GM12878 (cell line): ENCODE measurements around the gene ZNF891. TPM values are rescaled to one million over a fixed set of nuclear protein-coding genes. Genes with fewer than 3 reads are reported as not detected.

ENCODE experiments used
- ASH2L ChIP-seq: fragments of 300-600, 200-600 bp; sonication (generic); IDR thresholded peaks from 2 replicates; pipeline ENCODE4 v1.6.1; 2017; ENCODE audit warnings: low read depth, mild to moderate bottlenecking, borderline replicate concordance
- ATF3 ChIP-seq: IDR thresholded peaks from 2 replicates; pipeline ENCODE4 v1.6.1; 2011; ENCODE audit warnings: low read depth, mild to moderate bottlenecking, low read length, moderate library complexity, borderline replicate concordance; ENCODE audit errors: extremely low read depth
- ATF7 ChIP-seq: fragments of 450-650 bp; IDR thresholded peaks from 2 replicates; pipeline ENCODE4 v1.6.1; 2016; ENCODE audit warnings: low read depth, mild to moderate bottlenecking
- BHLHE40 ChIP-seq, 2 experiments: fragments of 450-650 bp in 1 of 2; IDR thresholded peaks; 2 replicates each; pipeline ENCODE4 v1.6.1; 2011 to 2017; ENCODE audit warnings: low read depth in 2 of 2, borderline replicate concordance in 1 of 2, improper control_type of control experiment in 1 of 2, low read length in 1 of 2, mild to moderate bottlenecking in 1 of 2
- BRCA1 ChIP-seq: IDR thresholded peaks from 2 replicates; pipeline ENCODE4 v1.6.1; 2011; ENCODE audit warnings: low read depth, low read length, improper control_type of control experiment
- CHD1 ChIP-seq: IDR thresholded peaks from 2 replicates; pipeline ENCODE4 v1.6.1; 2012; ENCODE audit warnings: low read depth, low read length, improper control_type of control experiment
- FOS ChIP-seq: IDR thresholded peaks from 3 replicates; pipeline ENCODE4 v1.6.1; 2011; ENCODE audit warnings: borderline replicate concordance; ENCODE audit not compliant: insufficient read length; ENCODE audit errors: extremely low read depth
- FOXK2 ChIP-seq: fragments of 450-650 bp; IDR thresholded peaks from 2 replicates; pipeline ENCODE4 v1.6.1; 2017; ENCODE audit warnings: mild to moderate bottlenecking, moderate library complexity
- HDGF ChIP-seq: fragments of 450-650 bp; IDR thresholded peaks from 2 replicates; pipeline ENCODE4 v1.6.1; 2016; ENCODE audit warnings: antibody characterized with exemption
- IRF4 ChIP-seq: IDR thresholded peaks from 2 replicates; pipeline ENCODE4 v1.6.1; 2011; ENCODE audit warnings: low read depth, low read length
- KDM1A ChIP-seq: fragments of 200-600 bp; sonication (generic); IDR thresholded peaks from 2 replicates; pipeline ENCODE4 v1.6.1; 2016; ENCODE audit warnings: borderline replicate concordance
- MEF2A ChIP-seq: IDR thresholded peaks from 2 replicates; pipeline ENCODE4 v1.6.1; 2011; ENCODE audit warnings: low read depth, mild to moderate bottlenecking, low read length, moderate library complexity; ENCODE audit not compliant: insufficient read depth
- MYC ChIP-seq: IDR thresholded peaks from 2 replicates; pipeline ENCODE4 v1.6.1; 2011; ENCODE audit warnings: mild to moderate bottlenecking, low read length, moderate library complexity, inconsistent platforms; ENCODE audit not compliant: insufficient read depth, insufficient replicate concordance, insufficient read length, severe bottlenecking
- NFIC ChIP-seq: IDR thresholded peaks from 2 replicates; pipeline ENCODE4 v1.6.1; 2012; ENCODE audit warnings: low read depth, mild to moderate bottlenecking, inconsistent platforms, low read length, moderate library complexity
- NFYA ChIP-seq: IDR thresholded peaks from 2 replicates; pipeline ENCODE4 v1.6.1; 2011; ENCODE audit warnings: low read depth, mild to moderate bottlenecking, low read length, improper control_type of control experiment, borderline replicate concordance
- NR2F1 ChIP-seq: fragments of 450-650 bp; conservative IDR thresholded peaks from 2 replicates; pipeline ENCODE4 v1.6.1; 2017; ENCODE audit warnings: mild to moderate bottlenecking
- PAX5 ChIP-seq: IDR thresholded peaks from 2 replicates; pipeline ENCODE4 v1.6.1; 2011; ENCODE audit warnings: low read depth, low read length, borderline replicate concordance
- POLR2AphosphoS5 ChIP-seq: IDR thresholded peaks from 2 replicates; pipeline ENCODE4 v1.6.1; 2011; ENCODE audit warnings: mild to moderate bottlenecking, low read length, inconsistent platforms
- SMARCA5 ChIP-seq: fragments of 450-650 bp; IDR thresholded peaks from 2 replicates; pipeline ENCODE4 v1.6.1; 2017; ENCODE audit warnings: mild to moderate bottlenecking
- STAT3 ChIP-seq: IDR thresholded peaks from 2 replicates; pipeline ENCODE4 v1.6.1; 2011; ENCODE audit warnings: low read depth, low read length, improper control_type of control experiment
- TBL1XR1 ChIP-seq: IDR thresholded peaks from 2 replicates; pipeline ENCODE4 v1.6.1; 2012; ENCODE audit warnings: low read depth, low read length, improper control_type of control experiment
- USF1 ChIP-seq: IDR thresholded peaks from 2 replicates; pipeline ENCODE4 v1.6.1; 2011; ENCODE audit warnings: borderline replicate concordance, low read depth, mild to moderate bottlenecking, moderate library complexity, mixed read lengths, low read length; ENCODE audit not compliant: insufficient read depth; ENCODE audit errors: extremely low read length
- ZBED1 ChIP-seq: IDR thresholded peaks from 2 replicates; pipeline ENCODE4 v1.6.1; 2016; ENCODE audit warnings: borderline replicate concordance
- ZNF217 ChIP-seq: fragments of 450-650 bp; IDR thresholded peaks from 2 replicates; pipeline ENCODE4 v1.6.1; 2017; ENCODE audit warnings: antibody characterized with exemption, mild to moderate bottlenecking
- ZNF622 ChIP-seq: fragments of 450-650 bp; IDR thresholded peaks from 2 replicates; pipeline ENCODE4 v1.6.1; 2017; ENCODE audit warnings: mild to moderate bottlenecking, inconsistent platforms
- ZSCAN29 ChIP-seq: fragments of 450-650 bp; IDR thresholded peaks from 2 replicates; pipeline ENCODE4 v1.6.1; 2017; ENCODE audit warnings: mild to moderate bottlenecking, moderate library complexity
- polyA plus RNA-seq, 11 experiments: library from polyadenylated mRNA; depleted of rRNA in 4 of 11; unstranded in 6 of 11; stranded (reverse) in 5 of 11; fragments of >200 nt; fragmentation: Nextera tagmentation in 4 of 11; fragmentation: Illumina TruSeq in 1 of 11; extraction: Ambion mirVana in 4 of 11; extraction: Trizol in 1 of 11; gene quantifications; 1 replicate in 1 of 11; 2 replicates in 10 of 11; pipeline versions ENCODE4 v1.2.1 to v1.2.3, GENCODE V29; 2011 to 2016; ENCODE audit warnings: inconsistent platforms in 2 of 11, missing spikeins in 2 of 11, low read depth in 1 of 11
- total RNA-seq, 4 experiments: library from RNA; depleted of rRNA in 3 of 4; stranded (reverse); fragments of >200 nt in 3 of 4; fragmentation: Illumina TruSeq in 1 of 4; extraction: Trizol in 1 of 4; gene quantifications; 2 replicates each; pipeline versions ENCODE4 v1.2.1 to v1.2.3, GENCODE V29; 2013 to 2021
- TF ChIP-seq, protein P1 (sequence below): fragments of 450-650 bp; formaldehyde crosslinking; IDR thresholded peaks from 2 replicates; pipeline ENCODE4 v1.5.0; 2022; ENCODE audit warnings: mild to moderate bottlenecking, missing genetic modification characterization
- TF ChIP-seq, protein P2 (sequence below): fragments of 450-650 bp; IDR thresholded peaks from 2 replicates; pipeline ENCODE4 v1.6.1; 2017; ENCODE audit warnings: mild to moderate bottlenecking

Gene ZNF891
- total and polyA plus RNA-seq, 10 of the 15 experiments (the other 5 are each of a cell fraction or from before 2014, with no cell fraction given), result 0.20 to 1.1 (median 0.69) TPM

DNA sequence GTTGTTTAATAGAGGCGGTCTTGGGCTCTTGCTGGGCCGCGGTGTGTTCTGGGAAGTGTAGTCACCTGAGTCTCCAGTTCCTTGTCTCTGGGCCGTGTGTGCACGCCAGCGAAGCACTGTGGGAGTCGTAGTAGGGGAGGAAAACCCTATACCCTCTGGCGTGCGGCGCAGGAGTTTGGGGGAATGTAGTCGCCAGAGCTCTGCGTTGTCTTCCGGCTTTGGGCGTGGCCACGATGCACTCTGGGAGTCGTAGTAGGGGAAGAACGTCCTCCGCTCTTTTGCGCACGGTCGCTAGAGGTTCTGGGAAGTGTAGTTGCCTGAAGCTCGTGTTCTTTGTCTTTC lies 50.1 kb downstream of the ZNF891 start (continued):
- no peak for TF ChIP-seq ZSCAN29
- no peak for TF ChIP-seq NFIC
- no peak for TF ChIP-seq POLR2AphosphoS5
- TF ChIP-seq STAT3, result no peak
- TF ChIP-seq BRCA1, result no peak
- no peak for TF ChIP-seq TBL1XR1
- TF ChIP-seq ATF3, result peak; percentile 81; the same call in 1 of the 2 replicates
- no peak for TF ChIP-seq FOXK2
- no peak for TF ChIP-seq NFYA
- TF ChIP-seq ZNF217, result no peak
- TF ChIP-seq MEF2A, result no peak
- TF ChIP-seq ZNF622, result no peak
- TF ChIP-seq, protein P1, sequence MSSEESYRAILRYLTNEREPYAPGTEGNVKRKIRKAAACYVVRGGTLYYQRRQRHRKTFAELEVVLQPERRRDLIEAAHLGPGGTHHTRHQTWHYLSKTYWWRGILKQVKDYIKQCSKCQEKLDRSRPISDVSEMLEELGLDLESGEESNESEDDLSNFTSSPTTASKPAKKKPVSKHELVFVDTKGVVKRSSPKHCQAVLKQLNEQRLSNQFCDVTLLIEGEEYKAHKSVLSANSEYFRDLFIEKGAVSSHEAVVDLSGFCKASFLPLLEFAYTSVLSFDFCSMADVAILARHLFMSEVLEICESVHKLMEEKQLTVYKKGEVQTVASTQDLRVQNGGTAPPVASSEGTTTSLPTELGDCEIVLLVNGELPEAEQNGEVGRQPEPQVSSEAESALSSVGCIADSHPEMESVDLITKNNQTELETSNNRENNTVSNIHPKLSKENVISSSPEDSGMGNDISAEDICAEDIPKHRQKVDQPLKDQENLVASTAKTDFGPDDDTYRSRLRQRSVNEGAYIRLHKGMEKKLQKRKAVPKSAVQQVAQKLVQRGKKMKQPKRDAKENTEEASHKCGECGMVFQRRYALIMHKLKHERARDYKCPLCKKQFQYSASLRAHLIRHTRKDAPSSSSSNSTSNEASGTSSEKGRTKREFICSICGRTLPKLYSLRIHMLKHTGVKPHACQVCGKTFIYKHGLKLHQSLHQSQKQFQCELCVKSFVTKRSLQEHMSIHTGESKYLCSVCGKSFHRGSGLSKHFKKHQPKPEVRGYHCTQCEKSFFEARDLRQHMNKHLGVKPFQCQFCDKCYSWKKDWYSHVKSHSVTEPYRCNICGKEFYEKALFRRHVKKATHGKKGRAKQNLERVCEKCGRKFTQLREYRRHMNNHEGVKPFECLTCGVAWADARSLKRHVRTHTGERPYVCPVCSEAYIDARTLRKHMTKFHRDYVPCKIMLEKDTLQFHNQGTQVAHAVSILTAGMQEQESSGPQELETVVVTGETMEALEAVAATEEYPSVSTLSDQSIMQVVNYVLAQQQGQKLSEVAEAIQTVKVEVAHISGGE, result peak; percentile 64
- TF ChIP-seq BHLHE40 (IDR thresholded peaks at IDR 0.05; ENCODE audit: borderline replicate concordance in 1 of 2, low read depth in 2 of 2, low read length in 1 of 2), result peak; percentile 45 to 47; a peak in 2 of 4 replicates
- TF ChIP-seq ASH2L, result no peak
- no peak for TF ChIP-seq KDM1A
- TF ChIP-seq CHD1, result no peak
- TF ChIP-seq, protein P2, sequence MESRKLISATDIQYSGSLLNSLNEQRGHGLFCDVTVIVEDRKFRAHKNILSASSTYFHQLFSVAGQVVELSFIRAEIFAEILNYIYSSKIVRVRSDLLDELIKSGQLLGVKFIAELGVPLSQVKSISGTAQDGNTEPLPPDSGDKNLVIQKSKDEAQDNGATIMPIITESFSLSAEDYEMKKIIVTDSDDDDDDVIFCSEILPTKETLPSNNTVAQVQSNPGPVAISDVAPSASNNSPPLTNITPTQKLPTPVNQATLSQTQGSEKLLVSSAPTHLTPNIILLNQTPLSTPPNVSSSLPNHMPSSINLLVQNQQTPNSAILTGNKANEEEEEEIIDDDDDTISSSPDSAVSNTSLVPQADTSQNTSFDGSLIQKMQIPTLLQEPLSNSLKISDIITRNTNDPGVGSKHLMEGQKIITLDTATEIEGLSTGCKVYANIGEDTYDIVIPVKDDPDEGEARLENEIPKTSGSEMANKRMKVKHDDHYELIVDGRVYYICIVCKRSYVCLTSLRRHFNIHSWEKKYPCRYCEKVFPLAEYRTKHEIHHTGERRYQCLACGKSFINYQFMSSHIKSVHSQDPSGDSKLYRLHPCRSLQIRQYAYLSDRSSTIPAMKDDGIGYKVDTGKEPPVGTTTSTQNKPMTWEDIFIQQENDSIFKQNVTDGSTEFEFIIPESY, result no peak
- TF ChIP-seq ATF7, result peak; percentile 13; the same call in 1 of the 2 replicates
- TF ChIP-seq NR2F1, result no peak
- no peak for TF ChIP-seq IRF4
- no peak for TF ChIP-seq MYC
- no peak for TF ChIP-seq FOS
- TF ChIP-seq USF1, result no peak
- TF ChIP-seq SMARCA5, result no peak
- TF ChIP-seq ZBED1, result no peak
- TF ChIP-seq PAX5, result peak; percentile 60; the same call in 1 of the 2 replicates
- TF ChIP-seq HDGF, result peak; percentile 85; the same call in 1 of the 2 replicates
